Measurements from ENCODE around the gene EREG. TPM values are rescaled to one million over a fixed set of nuclear protein-coding genes. Genes with fewer than 3 reads are reported as not detected.
"Not testable (repeated sequence)": the region's sequence is repeated elsewhere in the genome, so short reads cannot be mapped to it uniquely, and the experiment has no call there.

The EREG gene
- total and polyA plus RNA-seq, 10 donors = 0.03 to 12.3 (median 0.29) TPM

- H3K27me3 ChIP-seq (replicated peaks in 1 of 7) = no peaks in the 10 kb centered on the region
- H3K4me3 ChIP-seq = no peak overlapping the region
- intact Hi-C loops (cut with DNase I; ENCODE audit: low total_unique reads) = no loop called here
- TF ChIP-seq POLR2A (IDR thresholded peaks at IDR 0.05) = no peak
- TF ChIP-seq POLR2AphosphoS5 (IDR thresholded peaks at IDR 0.05) = no peak
- no peak for TF ChIP-seq CTCF (IDR thresholded peaks at IDR 0.05 in 8 of 11, conservative IDR thresholded peaks at IDR 0.05 in 3 of 11)
- no peak overlapping the region for H3K27ac ChIP-seq
- H3K9me3 ChIP-seq = no peaks in the 10 kb centered on the region
- DNase-seq = no peak
- no peaks in the 10 kb centered on the region for H3K36me3 ChIP-seq
- H3K4me1 ChIP-seq = peaks cover 0 to 8% (median 4%) of the 10 kb centered on the region in 6 donors
- 75 to 83% (median 80%) methylated on average over 5 of the region's 5 CpGs for WGBS, 5 donors
These were observed 29.7 kb downstream of the EREG start for GRCh38 chr4:74394476-74395136.

GRCh38 chr4:74395633-74396032, 30.7 kb downstream of the EREG start:
- H3K27ac ChIP-seq = no peak overlapping the region
- H3K36me3 ChIP-seq = no peaks in the 10 kb centered on the region
- intact Hi-C loops (cut with DNase I; ENCODE audit: low total_unique reads) = no loop called here
- WGBS, 5 donors = 50 to 71% (median 54%) methylated on average over 2 of the region's 2 CpGs
- no peak for DNase-seq
- H3K4me1 ChIP-seq = peaks cover 0 to 8% (median 4%) of the 10 kb centered on the region in 6 donors
- TF ChIP-seq CTCF (IDR thresholded peaks at IDR 0.05 in 8 of 11, conservative IDR thresholded peaks at IDR 0.05 in 3 of 11) (no peak), POLR2A (IDR thresholded peaks at IDR 0.05) (no peak), POLR2AphosphoS5 (IDR thresholded peaks at IDR 0.05) (no peak)
- H3K27me3 ChIP-seq (replicated peaks in 1 of 7) = no peaks in the 10 kb centered on the region
- H3K4me3 ChIP-seq = no peak overlapping the region
- H3K9me3 ChIP-seq = no peaks in the 10 kb centered on the region

- Histone ChIP-seq H3K27me3 (replicated peaks in 1 of 7) (no peaks in the 10 kb centered on the region), H3K4me1 (peaks cover 0 to 12% (median 4%) of the 10 kb centered on the region in 6 donors), H3K27ac (peak overlapping the region; percentile 41 to 85 (median 78)), H3K36me3 (no peaks in the 10 kb centered on the region), H3K4me3 (peak overlapping the region; percentile 25 to 70 (median 34)), H3K9me3 (no peaks in the 10 kb centered on the region)
- TF ChIP-seq CTCF (IDR thresholded peaks at IDR 0.05 in 8 of 11, conservative IDR thresholded peaks at IDR 0.05 in 3 of 11) (no peak), POLR2A (IDR thresholded peaks at IDR 0.05) (no peak), POLR2AphosphoS5 (IDR thresholded peaks at IDR 0.05) (no peak)
- WGBS, 5 donors = 19 to 62% (median 39%) methylated on average over 6 of the region's 6 CpGs
- DNase-seq = no peak
- intact Hi-C loops (cut with DNase I; ENCODE audit: low total_unique reads) = no loop called here
These were observed 32.9 kb downstream of the EREG start for GRCh38 chr4:74397748-74398426.

GRCh38 chr4:74398894-74399589, 34.1 kb downstream of the EREG start:
- 92 to 95% (median 93%) methylated on average over 8 to 32 of the region's 32 CpGs for WGBS, 5 donors
- intact Hi-C loops (cut with DNase I; ENCODE audit: low total_unique reads); H3K27me3 ChIP-seq (replicated peaks in 1 of 7); H3K9me3 ChIP-seq; H3K36me3 ChIP-seq: not testable (repeated sequence)
- Histone ChIP-seq H3K4me3 (peak overlapping the region in 1 of 8 donors; percentile 70), H3K4me1 (peaks cover 0 to 17% (median 4%) of the 10 kb centered on the region in 6 donors), H3K27ac (peak overlapping the region in 3 of 8 donors; percentile 80 to 85 (median 83))
- DNase-seq = peak; percentile 82

Measured in spleen (tissue), 11 donors.